GM10266 (cell line): ENCODE data around the gene FASTK.
A peak's percentile ranks its signal among the peaks of the same experiment; 100 is the strongest.

Source experiments
- DNase-seq: peaks from one replicate; pipeline ENCODE4 v3.0.0; 2012; ENCODE audit errors: extremely low spot score
- CTCF ChIP-seq: IDR thresholded peaks from 2 replicates; pipeline ENCODE4 v1.5.1; 2012; ENCODE audit warnings: mild to moderate bottlenecking, low read depth; ENCODE audit not compliant: control insufficient read depth, insufficient read depth; ENCODE audit errors: missing control alignments

FASTK gene

GRCh38 chr7:151038951-151039849, 41.4 kb downstream of the FASTK start:
- TF ChIP-seq CTCF: no peak
- DNase-seq: peak; percentile 34

- DNase-seq: no peak
- no peak for TF ChIP-seq CTCF
Observed at GRCh38 chr7:151035902-151036301, 44.7 kb downstream of the FASTK start.

GRCh38 chr7:151035026-151035717, 45.4 kb downstream of the FASTK start:
- TF ChIP-seq CTCF: no peak
- no peak for DNase-seq

GRCh38 chr7:151034312-151035025, 46.1 kb downstream of the FASTK start:
- no peak for TF ChIP-seq CTCF

GRCh38 chr7:151033864-151034249, 46.8 kb downstream of the FASTK start:
- no peak for TF ChIP-seq CTCF
- no peak for DNase-seq

More at GRCh38 chr7:151034312-151035025, 46.1 kb downstream of the FASTK start:
- no peak for DNase-seq

GRCh38 chr7:151032936-151033863, 47.4 kb downstream of the FASTK start:
- no peak for TF ChIP-seq CTCF
- no peak for DNase-seq
